ENCODE results near the gene INTU. TPM values are rescaled to one million over a fixed set of nuclear protein-coding genes. Genes with fewer than 3 reads are reported as not detected.
"Not testable (repeated sequence)": the region's sequence is repeated elsewhere in the genome, so short reads cannot be mapped to it uniquely, and the experiment has no call there.

Gene INTU
- 3.9 and 6.7 TPM in 2 replicates for total RNA-seq

DNA sequence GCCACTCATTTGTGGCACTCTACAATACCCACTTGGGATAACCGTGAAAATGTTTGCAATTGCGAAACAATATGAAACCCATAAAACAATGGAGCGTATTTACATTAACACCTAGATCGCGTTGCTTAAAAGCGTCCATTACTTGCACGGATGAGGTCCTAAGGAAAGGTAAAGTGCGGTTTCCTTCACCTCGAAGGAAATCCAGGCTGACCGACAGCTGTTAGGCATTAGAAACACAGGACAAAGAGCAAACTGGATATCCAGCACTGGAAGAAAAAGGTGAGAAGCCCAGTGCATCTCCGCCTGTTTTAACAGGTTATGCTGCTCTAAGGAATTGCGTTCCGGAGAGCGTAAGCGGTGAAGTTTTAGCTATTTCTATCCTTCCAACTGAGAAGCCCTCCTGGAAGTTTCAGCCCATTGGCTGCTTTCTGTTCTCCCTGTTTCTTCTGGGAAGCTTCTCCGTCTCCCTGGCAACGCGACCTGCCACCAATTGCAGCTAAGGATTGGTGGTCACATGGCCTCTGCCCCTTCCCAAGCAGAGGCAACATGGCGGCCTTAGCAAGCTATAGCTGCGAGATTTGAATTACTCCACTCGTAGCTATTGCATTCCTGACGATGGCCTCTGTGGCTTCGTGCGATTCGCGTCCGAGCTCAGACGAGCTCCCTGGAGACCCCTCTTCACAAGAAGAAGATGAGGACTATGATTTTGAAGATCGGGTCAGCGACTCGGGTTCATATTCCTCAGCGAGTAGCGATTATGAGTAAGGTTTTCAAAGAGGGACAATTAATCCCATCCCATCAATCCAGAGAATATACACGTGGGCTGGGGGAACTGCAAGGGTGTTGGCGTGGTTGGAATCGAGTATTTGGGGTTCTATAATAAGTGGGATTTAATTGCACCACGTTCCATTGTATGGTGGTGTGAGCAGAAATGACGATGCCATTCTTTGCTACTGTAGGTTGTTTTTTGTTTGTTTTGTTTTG lies at the start of gene INTU:
Gene INTU (plus strand): TSS at position 538 of the 984 bp plus-strand sequence. CDS start 78 bp downstream, at position 616.
- H3K36me3 ChIP-seq (ENCODE audit: control insufficient read depth, insufficient read depth, low read length): no peaks in the 10 kb centered on the region
- peak within 1 kb of the TSS; percentile 61 for H3K4me3 ChIP-seq (ENCODE audit: low read depth, low read length)
- FAIRE-seq: peak; percentile 79
- no peaks in the 10 kb centered on the region for H3K27me3 ChIP-seq (ENCODE audit: control insufficient read depth, insufficient read depth, low read length)
- peak; percentile 96 for DNase-seq (ENCODE audit: low read depth)
- TF ChIP-seq, protein P1, sequence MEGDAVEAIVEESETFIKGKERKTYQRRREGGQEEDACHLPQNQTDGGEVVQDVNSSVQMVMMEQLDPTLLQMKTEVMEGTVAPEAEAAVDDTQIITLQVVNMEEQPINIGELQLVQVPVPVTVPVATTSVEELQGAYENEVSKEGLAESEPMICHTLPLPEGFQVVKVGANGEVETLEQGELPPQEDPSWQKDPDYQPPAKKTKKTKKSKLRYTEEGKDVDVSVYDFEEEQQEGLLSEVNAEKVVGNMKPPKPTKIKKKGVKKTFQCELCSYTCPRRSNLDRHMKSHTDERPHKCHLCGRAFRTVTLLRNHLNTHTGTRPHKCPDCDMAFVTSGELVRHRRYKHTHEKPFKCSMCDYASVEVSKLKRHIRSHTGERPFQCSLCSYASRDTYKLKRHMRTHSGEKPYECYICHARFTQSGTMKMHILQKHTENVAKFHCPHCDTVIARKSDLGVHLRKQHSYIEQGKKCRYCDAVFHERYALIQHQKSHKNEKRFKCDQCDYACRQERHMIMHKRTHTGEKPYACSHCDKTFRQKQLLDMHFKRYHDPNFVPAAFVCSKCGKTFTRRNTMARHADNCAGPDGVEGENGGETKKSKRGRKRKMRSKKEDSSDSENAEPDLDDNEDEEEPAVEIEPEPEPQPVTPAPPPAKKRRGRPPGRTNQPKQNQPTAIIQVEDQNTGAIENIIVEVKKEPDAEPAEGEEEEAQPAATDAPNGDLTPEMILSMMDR (IDR thresholded peaks at IDR 0.05; ENCODE audit: insufficient read depth, low read length, severe bottlenecking): no peak

DNA sequence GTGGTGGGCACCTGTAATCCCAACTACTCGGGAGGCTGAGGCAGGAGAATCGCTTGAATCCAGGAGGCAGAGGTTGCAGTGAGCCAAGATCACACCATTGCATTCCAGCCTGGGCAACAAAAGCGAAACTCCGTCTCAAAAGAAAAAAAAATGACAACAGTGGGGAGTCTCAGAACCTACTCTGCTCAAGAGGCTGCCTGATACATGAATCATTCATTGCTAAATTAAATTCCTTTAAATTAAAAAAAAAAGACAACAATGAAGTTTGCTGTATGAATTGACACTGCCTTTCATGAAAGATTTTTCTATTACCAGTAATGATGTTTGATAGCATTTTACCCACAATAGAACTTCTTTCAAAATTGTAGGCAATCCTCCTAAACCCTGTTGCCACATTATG lies 46.3 kb upstream of the INTU start:
- FAIRE-seq; H3K27me3 ChIP-seq (ENCODE audit: control insufficient read depth, insufficient read depth, low read length); H3K36me3 ChIP-seq (ENCODE audit: control insufficient read depth, insufficient read depth, low read length); H3K4me3 ChIP-seq (ENCODE audit: low read depth, low read length): not testable (repeated sequence)
- peak; percentile 19 for DNase-seq (ENCODE audit: low read depth)

DNA sequence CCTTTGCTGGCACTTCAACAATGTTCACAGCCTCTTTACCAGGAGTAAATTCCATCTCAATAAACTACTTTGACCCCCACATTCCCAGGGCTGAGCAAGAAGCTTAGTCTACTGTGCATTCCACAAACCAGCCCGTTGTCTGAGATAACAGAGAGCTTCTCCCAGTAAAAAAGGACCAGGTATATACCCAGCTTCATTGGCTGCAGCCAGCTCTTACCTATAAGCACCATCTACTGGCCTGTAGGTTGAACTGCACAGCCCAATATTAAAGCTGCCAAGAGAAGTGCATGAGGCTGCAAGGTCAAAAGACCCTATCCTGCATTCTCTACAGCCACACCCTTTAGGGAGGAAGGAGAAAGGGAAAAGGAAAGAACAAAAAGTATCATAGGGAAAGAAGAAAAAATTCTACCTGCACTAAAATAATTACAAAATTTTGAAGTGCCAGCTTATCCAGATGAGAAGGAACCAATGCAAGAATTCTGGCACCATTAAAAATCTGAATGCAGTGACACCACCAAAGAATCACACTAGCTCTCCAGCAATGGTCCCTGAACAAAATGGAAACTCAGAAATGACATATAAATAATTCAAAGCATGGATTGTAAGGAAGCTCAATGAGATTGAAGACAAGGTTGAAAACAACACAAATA lies 45.7 kb upstream of the INTU start:
- FAIRE-seq (no peak), DNase-seq (ENCODE audit: low read depth) (peak; percentile 52)
- H3K36me3 ChIP-seq (ENCODE audit: control insufficient read depth, insufficient read depth, low read length): no peaks in the 10 kb centered on the region
- H3K4me3 ChIP-seq (ENCODE audit: low read depth, low read length): no peak overlapping the region
- no peaks in the 10 kb centered on the region for H3K27me3 ChIP-seq (ENCODE audit: control insufficient read depth, insufficient read depth, low read length)
- TF ChIP-seq, protein P1 (IDR thresholded peaks at IDR 0.05; ENCODE audit: insufficient read depth, low read length, severe bottlenecking): peak; percentile 81

DNA sequence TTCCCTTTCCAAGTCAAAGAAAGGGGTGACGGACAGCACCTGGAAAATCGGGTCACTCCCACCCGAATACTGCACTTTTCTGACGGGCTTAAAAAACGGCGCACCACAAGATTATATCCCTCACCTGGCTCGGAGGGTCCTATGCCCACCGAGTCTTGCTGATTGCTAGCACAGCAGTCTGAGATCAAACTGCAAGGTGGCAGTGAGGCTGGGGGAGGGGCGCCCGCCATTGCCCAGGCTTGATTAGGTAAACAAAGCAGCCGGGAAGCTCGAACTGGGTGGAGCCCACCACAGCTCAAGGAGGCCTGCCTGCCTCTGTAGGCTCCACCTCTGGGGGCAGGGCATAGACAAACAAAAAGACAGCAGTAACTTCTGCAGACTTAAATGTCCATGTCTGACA lies 43.6 kb upstream of the INTU start:
- H3K4me3 ChIP-seq (ENCODE audit: low read depth, low read length); H3K27me3 ChIP-seq (ENCODE audit: control insufficient read depth, insufficient read depth, low read length); H3K36me3 ChIP-seq (ENCODE audit: control insufficient read depth, insufficient read depth, low read length); FAIRE-seq; DNase-seq (ENCODE audit: low read depth): not testable (repeated sequence)

DNA sequence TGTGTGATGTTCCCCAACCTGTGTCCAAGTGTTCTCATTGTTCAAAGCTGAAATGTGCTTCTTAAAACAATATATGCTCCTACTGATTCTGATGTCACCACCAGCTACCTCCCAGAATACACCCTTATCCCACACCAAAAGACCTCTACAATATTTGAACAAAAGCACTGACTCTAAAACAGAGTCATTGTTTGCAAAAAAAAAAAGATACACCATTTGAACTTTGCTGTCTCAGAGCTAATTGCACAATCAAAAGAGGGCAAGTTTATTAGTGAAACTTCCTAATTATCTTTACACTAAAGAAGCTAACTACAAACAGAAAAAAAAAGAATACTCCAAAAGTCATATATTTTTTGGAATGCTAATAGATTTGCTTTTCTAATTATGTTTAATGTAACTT lies 34.1 kb upstream of the INTU start:
- Histone ChIP-seq H3K4me3 (ENCODE audit: low read depth, low read length) (no peak overlapping the region), H3K27me3 (ENCODE audit: control insufficient read depth, insufficient read depth, low read length) (peaks cover 3% of the 10 kb centered on the region), H3K36me3 (ENCODE audit: control insufficient read depth, insufficient read depth, low read length) (no peaks in the 10 kb centered on the region)
- FAIRE-seq (no peak), DNase-seq (ENCODE audit: low read depth) (no peak)
- TF ChIP-seq, protein P1 (IDR thresholded peaks at IDR 0.05; ENCODE audit: insufficient read depth, low read length, severe bottlenecking): no peak

DNA sequence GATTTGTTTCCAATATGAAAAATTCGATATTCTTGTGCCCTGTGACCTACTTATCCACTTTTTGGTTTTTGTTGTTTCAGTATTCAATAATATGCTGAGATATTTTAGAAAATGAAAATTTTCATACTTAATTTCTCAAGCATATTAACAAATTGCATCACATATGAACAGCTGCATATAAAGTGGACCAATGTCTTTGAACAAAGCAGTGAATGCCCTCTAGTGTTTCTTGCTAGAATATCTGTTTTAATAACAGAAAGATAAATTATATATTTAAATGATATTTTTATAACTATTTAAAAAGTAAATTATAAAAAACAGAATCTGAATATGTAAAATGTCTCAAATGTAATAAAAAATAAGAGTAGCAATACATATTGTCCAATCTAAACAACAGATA lies 31.7 kb upstream of the INTU start:
- Histone ChIP-seq H3K36me3 (ENCODE audit: control insufficient read depth, insufficient read depth, low read length) (no peaks in the 10 kb centered on the region), H3K4me3 (ENCODE audit: low read depth, low read length) (no peak overlapping the region), H3K27me3 (ENCODE audit: control insufficient read depth, insufficient read depth, low read length) (peaks cover 3% of the 10 kb centered on the region)
- FAIRE-seq (no peak), DNase-seq (ENCODE audit: low read depth) (peak; percentile 35)
- TF ChIP-seq, protein P1 (IDR thresholded peaks at IDR 0.05; ENCODE audit: insufficient read depth, low read length, severe bottlenecking): no peak

Measured in bronchial epithelial cell (primary cell).